ENCODE measurements around the gene ULK3.

ULK3 gene

GRCh38 chr15:74795966-74796625 is 46.9 kb downstream of the ULK3 start:
- DNase-seq = no peak

GRCh38 chr15:74794970-74795349 is 48.0 kb downstream of the ULK3 start:
- DNase-seq = no peak

- DNase-seq = no peak
Observed at GRCh38 chr15:74794248-74794969, 48.5 kb downstream of the ULK3 start.

- no peak for DNase-seq
Observed at GRCh38 chr15:74793135-74794028, 49.6 kb downstream of the ULK3 start.

- no peak for DNase-seq
Observed at GRCh38 chr15:74792227-74793016, 50.5 kb downstream of the ULK3 start.

- DNase-seq = no peak
Observed at GRCh38 chr15:74791667-74792066, 51.3 kb downstream of the ULK3 start.

- no peak for DNase-seq
Observed at GRCh38 chr15:74791007-74791406, 51.9 kb downstream of the ULK3 start.

GRCh38 chr15:74790080-74790916 is 52.7 kb downstream of the ULK3 start:
- no peak for DNase-seq

- no peak for DNase-seq
Observed at GRCh38 chr15:74789741-74790079, 53.2 kb downstream of the ULK3 start.

GRCh38 chr15:74789171-74789631 is 53.8 kb downstream of the ULK3 start:
- DNase-seq = no peak

GRCh38 chr15:74788683-74789151 is 54.2 kb downstream of the ULK3 start:
- DNase-seq = no peak

- DNase-seq = no peak
Observed at GRCh38 chr15:74788042-74788682, 54.8 kb downstream of the ULK3 start.

- DNase-seq = no peak
Observed at GRCh38 chr15:74787251-74788041, 55.5 kb downstream of the ULK3 start.

- no peak for DNase-seq
Observed at GRCh38 chr15:74786551-74787165, 56.3 kb downstream of the ULK3 start.
